Measurements from ENCODE around the gene TRIO.

GRCh38 chr5:14247054-14247386 lies 103.9 kb downstream of the TRIO start:
- TF ChIP-seq CTCF (conservative IDR thresholded peaks at IDR 0.05; ENCODE audit: low read depth, low read length) (no peak), EZH2 (IDR thresholded peaks at IDR 0.05; ENCODE audit: low read length, unreplicated experiment) (no peak), EZH2phosphoT487 (IDR thresholded peaks at IDR 0.05; ENCODE audit: borderline replicate concordance, low read length) (no peak)
